ENCODE data around the gene ST13.
"Not testable (repeated sequence)": the region's sequence is repeated elsewhere in the genome, so short reads cannot be mapped to it uniquely, and the experiment has no call there.

ST13 gene

GRCh38 chr22:40789131-40789530 is 67.3 kb downstream of the ST13 start:
- TF ChIP-seq CTCF (IDR thresholded peaks at IDR 0.05; ENCODE audit: low read depth, low read length) = no peak
- no peak overlapping the region for H3K4me3 ChIP-seq (ENCODE audit: low read depth, low read length)

GRCh38 chr22:40782521-40782920 is 73.9 kb downstream of the ST13 start:
- H3K4me3 ChIP-seq (ENCODE audit: low read depth, low read length) = no peak overlapping the region
- TF ChIP-seq CTCF (IDR thresholded peaks at IDR 0.05; ENCODE audit: low read depth, low read length) = no peak

DNA sequence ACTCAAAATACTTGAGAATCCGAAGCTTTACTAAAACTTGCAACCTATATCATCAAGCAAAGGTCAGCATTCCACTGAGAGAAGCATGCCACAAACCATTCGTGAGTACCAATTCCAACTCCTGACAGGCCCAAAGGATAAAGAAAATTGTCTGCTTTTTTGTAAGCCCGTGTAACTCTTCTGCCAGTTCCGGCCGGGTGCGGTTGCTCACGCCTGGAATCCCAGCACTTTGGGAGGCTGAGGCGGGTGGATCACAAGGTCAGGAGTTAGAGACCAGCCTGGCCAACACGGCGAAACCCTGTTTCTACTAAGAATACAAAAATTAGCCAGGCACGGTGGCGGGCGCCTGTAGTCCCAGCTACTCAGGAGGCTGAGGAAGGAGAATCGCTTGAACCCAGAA is 74.7 kb downstream of the ST13 start:
- H3K4me3 ChIP-seq (ENCODE audit: low read depth, low read length) = not testable (repeated sequence)
